ENCODE measurements around the gene CARD10. TPM values are rescaled to one million over a fixed set of nuclear protein-coding genes. Genes with fewer than 3 reads are reported as not detected.

Gene CARD10
- polyA plus RNA-seq, 1 donor (not counting 4 experiments of a cell fraction or from before 2014, with no cell fraction given): 32.2 TPM

DNA sequence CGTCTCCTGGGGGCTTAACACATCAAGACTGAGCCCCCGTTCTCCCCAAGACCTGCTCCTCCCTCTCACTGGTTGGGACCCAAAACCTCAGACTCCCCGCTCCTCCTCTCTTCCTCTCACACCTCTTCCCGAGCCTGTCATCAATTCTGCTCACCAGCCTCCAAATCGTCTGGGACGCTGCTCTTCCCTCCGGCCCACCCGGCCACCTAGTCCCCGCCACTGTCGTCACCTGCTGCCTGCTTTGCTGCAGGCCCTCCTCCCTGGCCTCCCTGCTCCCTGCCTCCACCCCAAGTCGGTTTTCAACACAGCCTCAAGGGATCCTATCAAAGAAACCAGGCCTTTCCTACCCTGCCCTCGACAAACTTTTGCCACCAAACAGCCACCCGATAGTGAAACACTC lies 36.2 kb downstream of the CARD10 start:
- Histone ChIP-seq H3K9ac (ENCODE audit: control insufficient read depth, extremely low read depth, insufficient read depth, low read length) (no peak overlapping the region), H3K9me1 (ENCODE audit: control insufficient read depth, extremely low read depth, insufficient read depth, low read length) (no peaks in the 10 kb centered on the region), H3K27ac (ENCODE audit: control insufficient read depth, insufficient read depth, low read length) (no peak overlapping the region), H3K9me3 (ENCODE audit: control insufficient read depth, low read depth, low read length) (no peaks in the 10 kb centered on the region), H3K4me2 (ENCODE audit: control insufficient read depth, extremely low read depth, insufficient read depth, low read depth, low read length) (no peak overlapping the region), H4K20me1 (ENCODE audit: control insufficient read depth, extremely low read depth, insufficient read depth, low read length) (peaks cover 15% of the 10 kb centered on the region), H3K4me3 (ENCODE audit: control insufficient read depth in 2 of 3, extremely low read depth in 1 of 3, insufficient read depth in 2 of 3, low read depth in 1 of 3, low read length in 3 of 3) (no peak overlapping the region), H3K4me1 (ENCODE audit: control insufficient read depth, extremely low read depth, insufficient read depth, low read length) (peaks cover 5% of the 10 kb centered on the region), H3K79me2 (ENCODE audit: control insufficient read depth, insufficient read depth, low read length) (no peaks in the 10 kb centered on the region), H3K27me3 (ENCODE audit: control insufficient read depth, extremely low read depth, insufficient read depth, low read length) (no peaks in the 10 kb centered on the region), H2AFZ (ENCODE audit: control insufficient read depth, low read length) (no peak overlapping the region), H3K36me3 (ENCODE audit: control insufficient read depth in 2 of 2, extremely low read depth in 1 of 2, insufficient read depth in 2 of 2, low read length in 2 of 2) (peaks cover 7 to 32% of the 10 kb centered on the region in 2 experiments)
- dilution Hi-C loops (cut with MboI; ENCODE audit: extremely low pct_ligation_motif_present, low sequenced_read_pairs): no loop called here
- FAIRE-seq (no peak), DNase-seq (ENCODE audit: low read depth, low spot score) (no peak)
- TF ChIP-seq CTCF (optimal IDR thresholded peaks at IDR 0.05 in 1 of 3, IDR thresholded peaks at IDR 0.05 in 1 of 3, conservative IDR thresholded peaks at IDR 0.05 in 1 of 3; ENCODE audit: extremely low read depth in 1 of 3, insufficient read depth in 2 of 3, low read length in 3 of 3) (no peak), EZH2 (IDR thresholded peaks at IDR 0.05; ENCODE audit: low read length) (no peak)

- H3K9me3 ChIP-seq (ENCODE audit: control insufficient read depth, low read depth, low read length): no peaks in the 10 kb centered on the region
- peaks cover 13% of the 10 kb centered on the region for H4K20me1 ChIP-seq (ENCODE audit: control insufficient read depth, extremely low read depth, insufficient read depth, low read length)
- DNase-seq (ENCODE audit: low read depth, low spot score) (no peak), FAIRE-seq (no peak)
- no peak overlapping the region for H3K27ac ChIP-seq (ENCODE audit: control insufficient read depth, insufficient read depth, low read length)
- H3K9me1 ChIP-seq (ENCODE audit: control insufficient read depth, extremely low read depth, insufficient read depth, low read length): no peaks in the 10 kb centered on the region
- no peak overlapping the region for H2AFZ ChIP-seq (ENCODE audit: control insufficient read depth, low read length)
- no peak overlapping the region for H3K4me3 ChIP-seq (ENCODE audit: control insufficient read depth in 2 of 3, extremely low read depth in 1 of 3, insufficient read depth in 2 of 3, low read depth in 1 of 3, low read length in 3 of 3)
- TF ChIP-seq EZH2 (IDR thresholded peaks at IDR 0.05; ENCODE audit: low read length): no peak
- no peak for TF ChIP-seq CTCF (optimal IDR thresholded peaks at IDR 0.05 in 1 of 3, IDR thresholded peaks at IDR 0.05 in 1 of 3, conservative IDR thresholded peaks at IDR 0.05 in 1 of 3; ENCODE audit: extremely low read depth in 1 of 3, insufficient read depth in 2 of 3, low read length in 3 of 3)
- no peaks in the 10 kb centered on the region for H3K27me3 ChIP-seq (ENCODE audit: control insufficient read depth, extremely low read depth, insufficient read depth, low read length)
- H3K4me1 ChIP-seq (ENCODE audit: control insufficient read depth, extremely low read depth, insufficient read depth, low read length): peaks cover 5% of the 10 kb centered on the region
- H3K36me3 ChIP-seq (ENCODE audit: control insufficient read depth in 2 of 2, extremely low read depth in 1 of 2, insufficient read depth in 2 of 2, low read length in 2 of 2): peaks cover 10 to 39% of the 10 kb centered on the region in 2 experiments
- dilution Hi-C loops (cut with MboI; ENCODE audit: extremely low pct_ligation_motif_present, low sequenced_read_pairs): no loop called here
- H3K4me2 ChIP-seq (ENCODE audit: control insufficient read depth, extremely low read depth, insufficient read depth, low read depth, low read length): no peak overlapping the region
- no peak overlapping the region for H3K9ac ChIP-seq (ENCODE audit: control insufficient read depth, extremely low read depth, insufficient read depth, low read length)
- H3K79me2 ChIP-seq (ENCODE audit: control insufficient read depth, insufficient read depth, low read length): no peaks in the 10 kb centered on the region
These were observed 37.0 kb downstream of the CARD10 start for GRCh38 chr22:37482244-37482643.

All from keratinocyte (primary cell).